Measurements from ENCODE around the gene ZNF684.
"Not testable (repeated sequence)": the region's sequence is repeated elsewhere in the genome, so short reads cannot be mapped to it uniquely, and the experiment has no call there.

ZNF684 gene

GRCh38 chr1:40532062-40532389 is 589 bp downstream of the ZNF684 start:
- peak overlapping the region; percentile 69 for H3K27ac ChIP-seq
- no peak for TF ChIP-seq CTCF (conservative IDR thresholded peaks at IDR 0.05)

GRCh38 chr1:40532844-40533424 is 1.5 kb downstream of the ZNF684 start:
- H3K27ac ChIP-seq = no peak overlapping the region
- peak; percentile 73 for TF ChIP-seq CTCF (conservative IDR thresholded peaks at IDR 0.05)

GRCh38 chr1:40534589-40534988 is 3.2 kb downstream of the ZNF684 start:
- H3K27ac ChIP-seq = no peak overlapping the region
- no peak for TF ChIP-seq CTCF (conservative IDR thresholded peaks at IDR 0.05)

- TF ChIP-seq CTCF (conservative IDR thresholded peaks at IDR 0.05) = no peak
Observed at GRCh38 chr1:40535732-40536131, 4.3 kb downstream of the ZNF684 start.

GRCh38 chr1:40539338-40539737 is 7.9 kb downstream of the ZNF684 start:
- TF ChIP-seq CTCF (conservative IDR thresholded peaks at IDR 0.05) = no peak
- no peak overlapping the region for H3K27ac ChIP-seq

More at GRCh38 chr1:40535732-40536131, 4.3 kb downstream of the ZNF684 start:
- no peak overlapping the region for H3K27ac ChIP-seq

GRCh38 chr1:40546957-40547356 is 15.5 kb downstream of the ZNF684 start:
- no peak for TF ChIP-seq CTCF (conservative IDR thresholded peaks at IDR 0.05)
- H3K27ac ChIP-seq = no peak overlapping the region

GRCh38 chr1:40553017-40553416 is 21.6 kb downstream of the ZNF684 start:
- no peak for TF ChIP-seq CTCF (conservative IDR thresholded peaks at IDR 0.05)
- no peak overlapping the region for H3K27ac ChIP-seq

- not testable (repeated sequence) for H3K27ac ChIP-seq
Observed at GRCh38 chr1:40554807-40555206, 23.4 kb downstream of the ZNF684 start.

All from VCaP (cell line).